Measurements from ENCODE around the gene STH. TPM values are rescaled to one million over a fixed set of nuclear protein-coding genes. Genes with fewer than 3 reads are reported as not detected.

Gene STH
- total and polyA plus RNA-seq, 10 of the 15 experiments (the other 5 are each of a cell fraction or from before 2014, with no cell fraction given) = not detected

DNA sequence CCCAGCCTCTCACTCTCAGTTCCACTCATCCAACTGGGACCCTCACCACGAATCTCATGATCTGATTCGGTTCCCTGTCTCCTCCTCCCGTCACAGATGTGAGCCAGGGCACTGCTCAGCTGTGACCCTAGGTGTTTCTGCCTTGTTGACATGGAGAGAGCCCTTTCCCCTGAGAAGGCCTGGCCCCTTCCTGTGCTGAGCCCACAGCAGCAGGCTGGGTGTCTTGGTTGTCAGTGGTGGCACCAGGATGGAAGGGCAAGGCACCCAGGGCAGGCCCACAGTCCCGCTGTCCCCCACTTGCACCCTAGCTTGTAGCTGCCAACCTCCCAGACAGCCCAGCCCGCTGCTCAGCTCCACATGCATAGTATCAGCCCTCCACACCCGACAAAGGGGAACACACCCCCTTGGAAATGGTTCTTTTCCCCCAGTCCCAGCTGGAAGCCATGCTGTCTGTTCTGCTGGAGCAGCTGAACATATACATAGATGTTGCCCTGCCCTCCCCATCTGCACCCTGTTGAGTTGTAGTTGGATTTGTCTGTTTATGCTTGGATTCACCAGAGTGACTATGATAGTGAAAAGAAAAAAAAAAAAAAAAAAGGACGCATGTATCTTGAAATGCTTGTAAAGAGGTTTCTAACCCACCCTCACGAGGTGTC lies 26.6 kb downstream of the STH start:
- in situ Hi-C loops (cut with MboI) = no loop called here
- Histone ChIP-seq H2AFZ (ENCODE audit: control insufficient read depth, low read depth, low read length) (no peak overlapping the region), H4K20me1 (ENCODE audit: control insufficient read depth, insufficient read depth) (no peaks in the 10 kb centered on the region), H3K4me3 (no peak overlapping the region), H3K27ac (ENCODE audit: control insufficient read depth, insufficient read depth) (no peak overlapping the region), H3K9me3 (replicated peaks; ENCODE audit: control insufficient read depth, insufficient read depth, low read length) (no peaks in the 10 kb centered on the region), H3K9ac (ENCODE audit: control insufficient read depth, insufficient read depth, low read length) (no peak overlapping the region), H3K36me3 (ENCODE audit: control insufficient read depth in 2 of 2, insufficient read depth in 2 of 2, low read length in 1 of 2) (peaks cover under 1 to 14% of the 10 kb centered on the region in 2 experiments; a peak in 3 of 4 replicates), H3K4me2 (ENCODE audit: control insufficient read depth, insufficient read depth) (no peak overlapping the region), H3K79me2 (ENCODE audit: control insufficient read depth, insufficient read depth, low read length) (no peaks in the 10 kb centered on the region), H3K27me3 (replicated peaks in 1 of 2; ENCODE audit: control insufficient read depth in 2 of 2, insufficient read depth in 2 of 2, low read length in 1 of 2) (no peaks in the 10 kb centered on the region), H3K4me1 (ENCODE audit: control insufficient read depth, insufficient read depth, low read length) (peaks cover 11% of the 10 kb centered on the region)
- ChIA-PET RAD21 (ENCODE audit: unreplicated experiment) (no interaction called here), POLR2A (no interaction called here), CTCF (interaction anchor here (0.8 kb wide), 1 partner anchor 9 kb away, joined by 3 read pairs; no protein-coding TSS in a partner anchor), SMC1A (ENCODE audit: uncharacterized antibody, unreplicated experiment) (interaction anchor here (1.3 kb wide), 1 partner anchor 9 kb away, joined by 3 read pairs; no protein-coding TSS in a partner anchor)
- TF ChIP-seq STAT3 (IDR thresholded peaks at IDR 0.05; ENCODE audit: low read depth, low read length) = no peak
- TF ChIP-seq ZNF217 (IDR thresholded peaks at IDR 0.05) = no peak
- no peak for TF ChIP-seq SMAD1 (IDR thresholded peaks at IDR 0.05; ENCODE audit: low read depth, partially characterized antibody)
- TF ChIP-seq, protein P1, sequence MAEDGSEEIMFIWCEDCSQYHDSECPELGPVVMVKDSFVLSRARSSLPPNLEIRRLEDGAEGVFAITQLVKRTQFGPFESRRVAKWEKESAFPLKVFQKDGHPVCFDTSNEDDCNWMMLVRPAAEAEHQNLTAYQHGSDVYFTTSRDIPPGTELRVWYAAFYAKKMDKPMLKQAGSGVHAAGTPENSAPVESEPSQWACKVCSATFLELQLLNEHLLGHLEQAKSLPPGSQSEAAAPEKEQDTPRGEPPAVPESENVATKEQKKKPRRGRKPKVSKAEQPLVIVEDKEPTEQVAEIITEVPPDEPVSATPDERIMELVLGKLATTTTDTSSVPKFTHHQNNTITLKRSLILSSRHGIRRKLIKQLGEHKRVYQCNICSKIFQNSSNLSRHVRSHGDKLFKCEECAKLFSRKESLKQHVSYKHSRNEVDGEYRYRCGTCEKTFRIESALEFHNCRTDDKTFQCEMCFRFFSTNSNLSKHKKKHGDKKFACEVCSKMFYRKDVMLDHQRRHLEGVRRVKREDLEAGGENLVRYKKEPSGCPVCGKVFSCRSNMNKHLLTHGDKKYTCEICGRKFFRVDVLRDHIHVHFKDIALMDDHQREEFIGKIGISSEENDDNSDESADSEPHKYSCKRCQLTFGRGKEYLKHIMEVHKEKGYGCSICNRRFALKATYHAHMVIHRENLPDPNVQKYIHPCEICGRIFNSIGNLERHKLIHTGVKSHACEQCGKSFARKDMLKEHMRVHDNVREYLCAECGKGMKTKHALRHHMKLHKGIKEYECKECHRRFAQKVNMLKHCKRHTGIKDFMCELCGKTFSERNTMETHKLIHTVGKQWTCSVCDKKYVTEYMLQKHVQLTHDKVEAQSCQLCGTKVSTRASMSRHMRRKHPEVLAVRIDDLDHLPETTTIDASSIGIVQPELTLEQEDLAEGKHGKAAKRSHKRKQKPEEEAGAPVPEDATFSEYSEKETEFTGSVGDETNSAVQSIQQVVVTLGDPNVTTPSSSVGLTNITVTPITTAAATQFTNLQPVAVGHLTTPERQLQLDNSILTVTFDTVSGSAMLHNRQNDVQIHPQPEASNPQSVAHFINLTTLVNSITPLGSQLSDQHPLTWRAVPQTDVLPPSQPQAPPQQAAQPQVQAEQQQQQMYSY (CRISPR knock-in tag; IDR thresholded peaks at IDR 0.05) = no peak
- no peak for TF ChIP-seq ESRRA (IDR thresholded peaks at IDR 0.05; ENCODE audit: low read length)
- TF ChIP-seq IRF3 (IDR thresholded peaks at IDR 0.05) = no peak
- TF ChIP-seq RFX5 (IDR thresholded peaks at IDR 0.05; ENCODE audit: low read depth, low read length) = no peak
- TF ChIP-seq RAD51 (IDR thresholded peaks at IDR 0.05) = no peak
- TF ChIP-seq BACH1 (IDR thresholded peaks at IDR 0.05; ENCODE audit: borderline replicate concordance) = no peak
- no peak for TF ChIP-seq E4F1 (IDR thresholded peaks at IDR 0.05; ENCODE audit: borderline replicate concordance, partially characterized antibody)
- no peak for TF ChIP-seq SPI1 (IDR thresholded peaks at IDR 0.05; ENCODE audit: borderline replicate concordance, insufficient read depth, low read depth, low read length)
- no peak for TF ChIP-seq RBBP5 (conservative IDR thresholded peaks at IDR 0.05)
- no TSS peak for BruUV-seq (replicated peaks)
- ATAC-seq = peak; percentile 18; the same call in 2 of the 3 replicates
- intact Hi-C loops (cut with micrococcal nuclease; ENCODE audit: unreplicated experiment) = no loop called here
- DNase-seq (ENCODE audit: low read depth, low spot score) = no peak
- WGBS (ENCODE audit: insufficient coverage, insufficient replicate concordance, low lambda C conversion rate, missing lambda C conversion rate) = 69% methylated on average over 8 of the region's 8 CpGs
- no peak for FAIRE-seq

Measured in GM12878 (cell line).